Right atrium auricular region (tissue), 2 donors: ENCODE measurements around the gene SGMS2. TPM values are rescaled to one million over a fixed set of nuclear protein-coding genes. Genes with fewer than 3 reads are reported as not detected.

ENCODE experiments used
- DNase-seq: peaks from one replicate; pipeline ENCODE4 v3.0.0-alpha.2; 2019; ENCODE audit warnings: low spot score
- H3K27ac ChIP-seq, 2 donors: fragments of 200-600 bp; sonication (generic); 1 replicate in 1 of 2; 2 replicates in 1 of 2; pipeline ENCODE4 v1.5.1; 2016 to 2019
- H3K27me3 ChIP-seq, 2 donors: fragments of 200-600 bp; sonication (generic); one replicate each; pipeline versions ENCODE4 v1.5.1 to v1.6.0; 2017 to 2019
- H3K36me3 ChIP-seq: fragments of 200-600 bp; sonication (generic); one replicate; pipeline ENCODE4 v1.5.1; 2016
- H3K4me1 ChIP-seq, 2 donors: fragments of 200-600 bp; sonication (generic); one replicate each; pipeline versions ENCODE4 v1.5.1 to v1.6.0; 2017 to 2019
- H3K4me3 ChIP-seq, 2 donors: fragments of 200-600 bp; sonication (generic); 1 replicate in 1 of 2; 2 replicates in 1 of 2; pipeline ENCODE4 v1.5.1; 2017 to 2019; ENCODE audit warnings: mild to moderate bottlenecking in 1 of 2, moderate library complexity in 1 of 2
- H3K9me3 ChIP-seq, 2 donors: fragments of 200-600 bp; sonication (generic); one replicate each; pipeline ENCODE4 v1.5.1; 2019
- total RNA-seq, 2 donors: library from RNA; depleted of rRNA; stranded (reverse); fragments of >200 nt; gene quantifications; one replicate each; pipeline ENCODE4 v1.1.0, GENCODE V29; 2016
- TF ChIP-seq, protein P1 (sequence below), 2 donors: fragments of 200-600 bp; sonication (generic); IDR thresholded peaks; one replicate each; pipeline ENCODE4 v1.5.1; 2019; ENCODE audit warnings: antibody characterized with exemption in 2 of 2

Gene SGMS2
- total RNA-seq, 2 donors from 2014 or later = 53.6 to 73.6 TPM

- H3K4me1 ChIP-seq = no peaks in the 10 kb centered on the region
- peaks cover 41% of the 10 kb centered on the region for H3K36me3 ChIP-seq
- H3K27ac ChIP-seq = no peak overlapping the region
- no peaks in the 10 kb centered on the region for H3K9me3 ChIP-seq
- H3K27me3 ChIP-seq = no peaks in the 10 kb centered on the region
- TF ChIP-seq, protein P1, sequence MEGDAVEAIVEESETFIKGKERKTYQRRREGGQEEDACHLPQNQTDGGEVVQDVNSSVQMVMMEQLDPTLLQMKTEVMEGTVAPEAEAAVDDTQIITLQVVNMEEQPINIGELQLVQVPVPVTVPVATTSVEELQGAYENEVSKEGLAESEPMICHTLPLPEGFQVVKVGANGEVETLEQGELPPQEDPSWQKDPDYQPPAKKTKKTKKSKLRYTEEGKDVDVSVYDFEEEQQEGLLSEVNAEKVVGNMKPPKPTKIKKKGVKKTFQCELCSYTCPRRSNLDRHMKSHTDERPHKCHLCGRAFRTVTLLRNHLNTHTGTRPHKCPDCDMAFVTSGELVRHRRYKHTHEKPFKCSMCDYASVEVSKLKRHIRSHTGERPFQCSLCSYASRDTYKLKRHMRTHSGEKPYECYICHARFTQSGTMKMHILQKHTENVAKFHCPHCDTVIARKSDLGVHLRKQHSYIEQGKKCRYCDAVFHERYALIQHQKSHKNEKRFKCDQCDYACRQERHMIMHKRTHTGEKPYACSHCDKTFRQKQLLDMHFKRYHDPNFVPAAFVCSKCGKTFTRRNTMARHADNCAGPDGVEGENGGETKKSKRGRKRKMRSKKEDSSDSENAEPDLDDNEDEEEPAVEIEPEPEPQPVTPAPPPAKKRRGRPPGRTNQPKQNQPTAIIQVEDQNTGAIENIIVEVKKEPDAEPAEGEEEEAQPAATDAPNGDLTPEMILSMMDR (IDR thresholded peaks at IDR 0.05) = no peak
- H3K4me3 ChIP-seq = no peak overlapping the region
- no peak for DNase-seq
These were observed 121.1 kb downstream of the SGMS2 start for GRCh38 chr4:107945809-107946208.

- H3K36me3 ChIP-seq = peaks cover 47% of the 10 kb centered on the region
These were observed 126.2 kb downstream of the SGMS2 start for GRCh38 chr4:107950746-107951540.

GRCh38 chr4:107951551-107951950 lies 126.8 kb downstream of the SGMS2 start:
- TF ChIP-seq, protein P1 (IDR thresholded peaks at IDR 0.05) = no peak
- Histone ChIP-seq H3K4me3 (no peak overlapping the region), H3K27me3 (no peaks in the 10 kb centered on the region), H3K27ac (no peak overlapping the region), H3K36me3 (peaks cover 47% of the 10 kb centered on the region), H3K9me3 (peaks cover 0 to 4% of the 10 kb centered on the region in 2 donors), H3K4me1 (no peaks in the 10 kb centered on the region)
- DNase-seq = no peak

More at GRCh38 chr4:107950746-107951540, 126.2 kb downstream of the SGMS2 start:
- TF ChIP-seq, protein P1 (IDR thresholded peaks at IDR 0.05) = no peak
- Histone ChIP-seq H3K9me3 (no peaks in the 10 kb centered on the region), H3K27ac (no peak overlapping the region), H3K4me3 (no peak overlapping the region), H3K4me1 (no peaks in the 10 kb centered on the region), H3K27me3 (no peaks in the 10 kb centered on the region)
- DNase-seq = no peak

- peaks cover 15% of the 10 kb centered on the region for H3K36me3 ChIP-seq
- no peaks in the 10 kb centered on the region for H3K27me3 ChIP-seq
- no peaks in the 10 kb centered on the region for H3K4me1 ChIP-seq
- no peak overlapping the region for H3K27ac ChIP-seq
- H3K4me3 ChIP-seq = no peak overlapping the region
- DNase-seq = no peak
- TF ChIP-seq, protein P1 (IDR thresholded peaks at IDR 0.05) = no peak
- peaks cover 0 to 10% of the 10 kb centered on the region in 2 donors for H3K9me3 ChIP-seq
These were observed 131.3 kb downstream of the SGMS2 start for GRCh38 chr4:107956011-107956410.

Other genes starting within 250 kb of the SGMS2 start
- gene PAPSS1, start 104.7 kb upstream of the SGMS2 start, total RNA-seq = 10 to 100 TPM; 10.5 to 14.3 TPM
- gene CYP2U1, start 106.6 kb downstream of the SGMS2 start, total RNA-seq = 10 to 100 TPM; 11.3 to 11.8 TPM
- 100 to 1,000 TPM; 108 to 143 TPM for gene HADH, start 165.0 kb downstream of the SGMS2 start, total RNA-seq